NCI-H226 (cell line): ENCODE measurements around the gene ARHGEF4.

Experiments
- DNase-seq: peaks from one replicate; pipeline ENCODE4 v3.0.0-alpha.2; 2015

The ARHGEF4 gene

DNA sequence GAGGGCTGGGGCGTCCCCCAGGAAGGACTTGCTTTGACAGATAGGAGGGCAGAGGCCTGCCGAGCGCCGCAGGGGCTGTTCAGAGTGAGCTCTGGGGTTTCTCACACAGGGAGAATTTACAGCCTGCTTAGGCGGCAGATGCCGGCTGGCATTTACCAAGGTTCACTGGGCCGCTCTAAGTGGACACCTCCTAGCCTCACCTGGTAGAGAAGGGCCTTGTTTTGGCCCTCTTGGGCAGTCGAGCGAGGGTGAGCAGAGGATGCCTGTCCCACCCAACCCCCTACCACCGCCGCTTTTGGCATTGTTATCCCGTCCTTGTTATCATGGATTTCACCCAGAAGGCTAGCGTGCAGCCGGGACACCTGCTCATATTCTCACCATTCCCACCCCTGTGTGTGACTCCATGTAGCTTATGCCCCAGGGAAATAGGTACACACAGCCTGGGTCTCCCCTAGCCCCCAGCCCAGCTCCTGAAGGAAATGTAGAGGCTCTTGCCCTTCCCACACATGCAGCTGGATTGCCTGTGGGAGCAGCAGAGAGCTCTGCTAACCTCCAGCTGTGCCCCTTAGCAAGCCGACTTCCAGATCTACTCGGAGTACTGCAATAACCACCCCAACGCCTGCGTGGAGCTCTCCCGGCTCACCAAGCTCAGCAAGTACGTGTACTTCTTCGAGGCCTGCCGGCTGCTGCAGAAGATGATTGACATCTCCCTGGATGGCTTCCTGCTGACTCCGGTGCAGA, 204.1 kb downstream of the ARHGEF4 start:
- no peak for DNase-seq

GRCh38 chr2:131041402-131042147, 204.9 kb downstream of the ARHGEF4 start:
- no peak for DNase-seq

DNA sequence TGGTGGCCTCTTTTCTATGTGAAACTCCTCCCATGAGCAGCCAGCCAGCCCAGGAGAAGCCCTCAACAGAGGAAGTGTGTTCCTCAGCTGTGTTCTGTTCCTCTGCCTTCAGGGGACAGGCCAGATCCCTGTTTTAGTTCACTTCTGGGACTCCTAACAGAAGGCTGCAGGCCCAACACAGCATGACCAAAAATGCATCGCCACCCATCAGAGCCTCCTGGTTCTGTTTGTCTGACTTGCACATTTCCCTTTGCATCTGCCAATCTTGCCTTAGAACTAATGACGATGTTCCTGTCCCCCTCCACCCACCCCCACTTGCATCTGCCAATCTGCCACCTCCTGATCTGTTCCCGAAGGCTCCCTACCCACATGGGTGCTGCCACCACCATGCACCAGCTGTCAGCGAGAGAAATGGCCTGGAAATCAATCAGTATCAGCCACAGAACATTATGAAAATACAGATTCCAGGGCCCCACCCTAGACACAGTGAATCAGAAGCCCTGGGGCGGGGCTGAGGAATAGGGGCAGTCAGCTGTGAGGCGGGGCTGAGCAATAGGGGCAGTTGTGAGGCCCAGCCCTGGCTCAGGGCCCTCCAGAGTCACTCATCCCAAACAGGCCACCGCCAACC, 205.5 kb downstream of the ARHGEF4 start:
- no peak for DNase-seq

GRCh38 chr2:131043199-131044074, 206.7 kb downstream of the ARHGEF4 start:
- no peak for DNase-seq

GRCh38 chr2:131044075-131044756, 207.5 kb downstream of the ARHGEF4 start:
- no peak for DNase-seq

- DNase-seq: no peak
Measured at GRCh38 chr2:131044757-131045150, 208.0 kb downstream of the ARHGEF4 start.

- DNase-seq: no peak
Measured at GRCh38 chr2:131045286-131046027, 208.7 kb downstream of the ARHGEF4 start.

GRCh38 chr2:131046028-131046917, 209.6 kb downstream of the ARHGEF4 start:
- no peak for DNase-seq

- DNase-seq: no peak
Measured at GRCh38 chr2:131046918-131047652, 210.4 kb downstream of the ARHGEF4 start.

DNA sequence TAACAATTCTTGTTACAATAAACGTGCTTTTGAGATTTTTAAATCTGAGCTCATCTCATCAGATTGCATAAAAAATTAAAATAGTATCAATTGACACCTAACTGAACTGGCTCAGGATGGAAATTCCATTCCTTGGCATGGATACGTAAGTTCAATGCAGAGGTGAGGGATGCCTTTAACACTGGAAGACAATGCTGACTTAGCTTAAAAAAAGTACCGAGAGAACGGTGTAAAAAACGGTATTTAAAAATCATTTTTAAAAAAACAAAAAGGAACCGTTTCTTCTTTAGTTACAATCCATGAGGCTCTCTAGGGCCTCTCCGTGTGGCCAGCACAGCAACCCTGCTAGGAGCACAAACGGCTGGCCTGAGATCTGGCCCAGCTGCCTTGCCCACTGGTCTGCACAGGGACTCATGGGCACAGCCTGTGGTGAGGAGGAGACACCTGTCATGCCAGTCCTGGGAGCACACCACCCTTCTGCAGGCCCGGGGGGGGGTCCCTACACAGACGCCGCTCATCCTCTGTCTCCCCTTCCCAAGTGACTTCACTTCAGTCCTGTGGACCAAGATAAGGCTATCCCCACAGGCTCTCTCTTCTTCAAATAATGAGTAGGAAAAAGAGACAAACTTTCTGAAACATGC, 211.3 kb downstream of the ARHGEF4 start:
- DNase-seq: no peak

GRCh38 chr2:131048641-131049040, 211.9 kb downstream of the ARHGEF4 start:
- DNase-seq: no peak

DNA sequence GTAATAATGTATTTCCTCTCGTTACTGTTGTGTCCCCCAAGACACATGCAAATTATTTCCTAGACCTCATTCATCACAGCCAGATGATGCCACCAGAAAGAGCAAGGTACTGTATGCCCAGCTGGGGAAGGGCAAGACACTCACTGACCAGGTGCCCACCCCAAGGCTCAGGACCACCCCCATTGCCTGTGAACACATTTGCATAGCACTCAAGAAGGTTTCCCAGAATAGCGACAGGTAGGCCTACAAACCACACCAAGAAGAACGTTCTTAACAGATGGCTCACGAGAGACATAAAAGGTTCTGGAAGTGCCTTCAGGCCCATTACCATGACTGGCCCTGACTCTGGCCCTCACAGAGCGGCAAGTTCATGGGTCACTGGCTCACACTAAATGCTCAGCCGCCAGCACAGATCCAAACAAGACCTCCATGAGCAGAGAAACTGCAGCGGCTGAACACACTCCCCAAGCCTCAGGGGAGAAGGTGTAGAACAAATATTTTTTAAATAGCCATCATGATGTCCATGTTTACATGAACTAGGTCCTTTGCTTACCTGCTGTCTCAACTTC, 212.5 kb downstream of the ARHGEF4 start:
- no peak for DNase-seq

DNA sequence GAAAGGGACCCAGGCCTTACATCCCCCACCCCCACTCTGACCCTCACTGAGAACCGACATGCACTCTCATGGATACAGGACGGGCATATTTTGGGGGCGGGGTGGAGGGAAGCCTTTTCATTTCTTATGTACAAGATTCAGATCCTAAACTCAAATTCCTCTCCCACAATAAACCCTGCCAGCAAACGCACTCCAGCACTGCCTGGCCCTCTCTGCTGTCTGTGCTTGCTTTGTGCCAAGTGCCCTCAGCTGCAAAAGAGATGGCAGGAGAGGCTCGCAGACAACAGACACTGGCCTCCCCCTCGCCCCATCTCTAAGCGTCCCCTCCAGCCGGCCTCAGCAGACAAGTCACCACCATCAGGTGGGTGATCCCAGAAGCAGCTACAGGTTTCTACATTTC, 214.2 kb downstream of the ARHGEF4 start:
- DNase-seq: no peak

- DNase-seq: no peak
Measured at GRCh38 chr2:131052741-131053263, 216.1 kb downstream of the ARHGEF4 start.

GRCh38 chr2:131054488-131054887, 217.8 kb downstream of the ARHGEF4 start:
- no peak for DNase-seq

DNA sequence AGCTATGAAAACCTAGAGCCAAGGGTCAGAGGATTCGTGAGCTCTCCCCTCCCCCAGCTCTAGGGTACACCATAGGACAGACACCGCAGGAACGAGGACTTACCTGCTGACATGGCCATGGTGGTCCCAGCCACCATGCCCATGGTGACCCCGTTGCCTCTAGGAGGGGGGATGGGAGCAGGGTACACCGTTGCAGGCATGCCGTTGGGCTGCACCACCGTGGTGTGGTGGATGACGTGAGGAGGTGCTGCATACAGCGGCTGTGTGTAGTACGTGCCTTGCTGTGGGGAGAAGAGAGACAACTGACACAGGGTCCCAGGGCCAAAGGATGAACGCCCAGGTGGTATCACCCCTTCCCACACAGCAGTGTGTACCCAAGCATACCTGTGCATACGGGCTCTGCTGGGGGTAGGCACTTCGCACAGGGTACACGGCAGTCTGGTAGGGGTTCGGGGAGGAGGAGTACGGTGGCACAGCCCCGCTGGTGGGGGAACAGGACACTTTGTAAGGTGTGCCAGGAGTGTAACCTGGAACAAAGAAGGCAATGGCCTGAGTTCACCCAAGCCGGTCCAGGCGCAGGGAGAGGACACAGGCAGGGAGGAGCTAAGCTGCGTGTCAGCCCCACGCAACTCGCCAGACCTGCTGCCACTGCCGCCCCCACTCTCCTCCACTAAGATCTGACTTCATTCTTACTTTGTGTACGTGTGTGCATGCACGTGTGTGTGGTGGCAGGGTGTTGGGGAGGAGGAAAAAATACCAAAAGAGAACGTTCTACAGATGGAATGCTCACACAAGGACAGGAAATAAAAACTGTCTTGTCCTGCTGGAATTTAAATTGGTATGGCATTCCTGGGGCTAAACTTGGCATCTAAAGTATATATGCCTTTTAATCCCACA, 218.7 kb downstream of the ARHGEF4 start:
- DNase-seq: no peak

GRCh38 chr2:131056204-131056931, 219.7 kb downstream of the ARHGEF4 start:
- DNase-seq: no peak
